Loucy (cell line): ENCODE results near the gene MEIOSIN.
"Not testable (repeated sequence)": the region's sequence is repeated elsewhere in the genome, so short reads cannot be mapped to it uniquely, and the experiment has no call there.

Experiments
- H2AFZ ChIP-seq: fragments of 200-600 bp; sonication (generic); 2 replicates; pipeline ENCODE4 v1.6.0; 2016; ENCODE audit warnings: antibody characterized with exemption, mild to moderate bottlenecking, low read length, moderate library complexity
- H3F3A ChIP-seq: fragments of 200-600 bp; 2 replicates; pipeline ENCODE4 v1.6.0; 2016; ENCODE audit warnings: antibody characterized with exemption, low read depth, mild to moderate bottlenecking
- H3K27me3 ChIP-seq: fragments of 200-600 bp; sonication (generic); 2 replicates; pipeline ENCODE4 v1.6.1; 2014; ENCODE audit warnings: low read length, mild to moderate bottlenecking; ENCODE audit not compliant: insufficient read depth, poor library complexity, severe bottlenecking
- H3K36me3 ChIP-seq: fragments of 200-600 bp; sonication (generic); 2 replicates; pipeline ENCODE4 v1.6.1; 2016; ENCODE audit warnings: low read length; ENCODE audit not compliant: insufficient read depth
- H3K4me1 ChIP-seq: fragments of 200-600 bp; sonication (generic); 2 replicates; pipeline ENCODE4 v1.5.1; 2014; ENCODE audit warnings: low read length, mild to moderate bottlenecking; ENCODE audit not compliant: insufficient read depth, poor library complexity, severe bottlenecking
- H3K4me2 ChIP-seq: fragments of 200-600 bp; sonication (generic); 2 replicates; pipeline ENCODE4 v1.6.0; 2014; ENCODE audit warnings: antibody characterized with exemption, low read length, low read depth, mild to moderate bottlenecking; ENCODE audit not compliant: poor library complexity, severe bottlenecking
- H3K4me3 ChIP-seq: fragments of 200-600 bp; sonication (generic); 2 replicates; pipeline ENCODE4 v1.5.1; 2014; ENCODE audit warnings: low read length, mild to moderate bottlenecking, mixed read lengths; ENCODE audit not compliant: poor library complexity, severe bottlenecking
- H3K79me2 ChIP-seq: fragments of 200-600 bp; sonication (generic); 2 replicates; pipeline ENCODE4 v1.6.1; 2014; ENCODE audit warnings: low read length; ENCODE audit not compliant: insufficient read depth
- H3K9ac ChIP-seq: fragments of 200-600 bp; sonication (generic); 2 replicates; pipeline ENCODE4 v1.6.0; 2014; ENCODE audit warnings: mild to moderate bottlenecking, low read depth, low read length, moderate library complexity; ENCODE audit not compliant: poor library complexity, severe bottlenecking
- H3K9me2 ChIP-seq: fragments of 200-600 bp; sonication (generic); replicated peaks from 2 replicates; pipeline ENCODE4 v1.6.1; 2016; ENCODE audit warnings: low read depth, low read length, mixed read lengths
- H3K9me3 ChIP-seq: fragments of 200-600 bp; sonication (generic); 2 replicates; pipeline ENCODE4 v1.6.1; 2014; ENCODE audit warnings: mild to moderate bottlenecking, antibody characterized with exemption, low read length, low read depth; ENCODE audit not compliant: insufficient read depth
- H4K20me1 ChIP-seq: fragments of 200-600 bp; sonication (generic); 2 replicates; pipeline ENCODE4 v1.6.0; 2014; ENCODE audit warnings: antibody characterized with exemption, low read length, mild to moderate bottlenecking; ENCODE audit not compliant: insufficient read depth, poor library complexity, severe bottlenecking
- EZH2phosphoT487 ChIP-seq: fragments of 200-600 bp; IDR thresholded peaks from 2 replicates; pipeline ENCODE4 v1.6.1; 2018; ENCODE audit warnings: antibody characterized with exemption, mild to moderate bottlenecking, moderate library complexity, borderline replicate concordance
- TF ChIP-seq, protein P1 (sequence below): fragments of 200-600 bp; sonication (generic); conservative IDR thresholded peaks from 2 replicates; pipeline ENCODE4 v1.5.1; 2014; ENCODE audit warnings: mild to moderate bottlenecking, antibody characterized with exemption, low read length

Gene MEIOSIN

DNA sequence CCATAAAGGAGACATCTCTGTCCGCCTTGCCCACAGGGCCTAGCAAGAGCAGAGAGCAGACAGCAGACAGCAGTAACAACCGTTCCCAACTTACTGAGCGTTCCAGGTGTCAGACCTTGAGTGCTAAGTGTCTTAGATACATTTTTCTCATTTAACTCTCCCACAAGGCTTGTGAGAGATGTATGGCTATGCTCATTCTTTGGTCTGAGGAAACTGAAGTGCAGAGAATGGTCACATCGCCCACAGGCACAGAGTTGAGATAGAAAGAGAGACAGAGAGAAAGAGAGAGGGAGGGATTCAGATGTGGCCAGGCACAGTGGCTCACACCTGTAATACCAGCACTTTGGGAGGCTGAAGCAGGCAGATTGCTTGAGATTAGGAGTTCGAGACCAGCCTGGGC is 14.3 kb downstream of the MEIOSIN start:
- H2AFZ ChIP-seq: no peak overlapping the region
- H3K9me3 ChIP-seq: no peaks in the 10 kb centered on the region
- H3K9me2 ChIP-seq: no peaks in the 10 kb centered on the region
- no peaks in the 10 kb centered on the region for H3K4me1 ChIP-seq
- no peak overlapping the region for H3K4me3 ChIP-seq
- H3K9ac ChIP-seq: no peak overlapping the region
- H3K27me3 ChIP-seq: no peaks in the 10 kb centered on the region
- H4K20me1 ChIP-seq: no peaks in the 10 kb centered on the region
- H3F3A ChIP-seq: no peaks in the 10 kb centered on the region
- H3K36me3 ChIP-seq: no peaks in the 10 kb centered on the region
- no peak overlapping the region for H3K4me2 ChIP-seq
- H3K79me2 ChIP-seq: no peaks in the 10 kb centered on the region
- TF ChIP-seq, protein P1, sequence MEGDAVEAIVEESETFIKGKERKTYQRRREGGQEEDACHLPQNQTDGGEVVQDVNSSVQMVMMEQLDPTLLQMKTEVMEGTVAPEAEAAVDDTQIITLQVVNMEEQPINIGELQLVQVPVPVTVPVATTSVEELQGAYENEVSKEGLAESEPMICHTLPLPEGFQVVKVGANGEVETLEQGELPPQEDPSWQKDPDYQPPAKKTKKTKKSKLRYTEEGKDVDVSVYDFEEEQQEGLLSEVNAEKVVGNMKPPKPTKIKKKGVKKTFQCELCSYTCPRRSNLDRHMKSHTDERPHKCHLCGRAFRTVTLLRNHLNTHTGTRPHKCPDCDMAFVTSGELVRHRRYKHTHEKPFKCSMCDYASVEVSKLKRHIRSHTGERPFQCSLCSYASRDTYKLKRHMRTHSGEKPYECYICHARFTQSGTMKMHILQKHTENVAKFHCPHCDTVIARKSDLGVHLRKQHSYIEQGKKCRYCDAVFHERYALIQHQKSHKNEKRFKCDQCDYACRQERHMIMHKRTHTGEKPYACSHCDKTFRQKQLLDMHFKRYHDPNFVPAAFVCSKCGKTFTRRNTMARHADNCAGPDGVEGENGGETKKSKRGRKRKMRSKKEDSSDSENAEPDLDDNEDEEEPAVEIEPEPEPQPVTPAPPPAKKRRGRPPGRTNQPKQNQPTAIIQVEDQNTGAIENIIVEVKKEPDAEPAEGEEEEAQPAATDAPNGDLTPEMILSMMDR: no peak
- TF ChIP-seq EZH2phosphoT487: no peak

DNA sequence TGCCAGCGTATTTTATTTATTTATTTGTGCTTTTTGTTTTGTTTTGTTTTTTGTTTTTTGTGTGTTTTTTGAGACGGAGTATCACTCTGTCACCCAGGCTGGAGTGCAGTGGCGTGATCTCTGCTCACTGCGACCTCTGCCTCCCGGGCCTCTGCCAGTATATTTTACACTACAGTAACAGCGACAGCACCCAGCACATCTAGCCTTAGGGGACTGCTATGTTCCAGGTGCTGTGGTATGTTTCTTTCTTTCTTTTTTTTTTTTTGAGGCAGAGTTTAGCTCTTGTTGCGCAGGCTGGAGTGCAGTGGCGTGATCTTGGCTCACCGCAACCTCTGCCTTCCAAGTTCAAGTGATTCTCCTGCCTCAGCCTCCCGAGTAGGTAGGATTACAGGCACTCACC is 18.2 kb downstream of the MEIOSIN start:
- not testable (repeated sequence) for H3K9me2 ChIP-seq, H3K9me3 ChIP-seq, H4K20me1 ChIP-seq, H3K4me2 ChIP-seq, H3F3A ChIP-seq, H3K27me3 ChIP-seq, H3K4me1 ChIP-seq, H3K4me3 ChIP-seq, H2AFZ ChIP-seq, H3K36me3 ChIP-seq, H3K9ac ChIP-seq, H3K79me2 ChIP-seq

GRCh38 chr19:45752639-45753038 is 19.4 kb downstream of the MEIOSIN start:
- Histone ChIP-seq H3K9me2 (no peaks in the 10 kb centered on the region), H3K36me3 (no peaks in the 10 kb centered on the region), H3F3A (no peaks in the 10 kb centered on the region), H3K9me3 (no peaks in the 10 kb centered on the region), H4K20me1 (no peaks in the 10 kb centered on the region), H2AFZ (no peak overlapping the region), H3K4me1 (no peaks in the 10 kb centered on the region), H3K4me3 (no peak overlapping the region), H3K27me3 (no peaks in the 10 kb centered on the region), H3K4me2 (no peak overlapping the region), H3K9ac (no peak overlapping the region), H3K79me2 (no peaks in the 10 kb centered on the region)
- TF ChIP-seq EZH2phosphoT487: no peak
- TF ChIP-seq, protein P1: no peak

DNA sequence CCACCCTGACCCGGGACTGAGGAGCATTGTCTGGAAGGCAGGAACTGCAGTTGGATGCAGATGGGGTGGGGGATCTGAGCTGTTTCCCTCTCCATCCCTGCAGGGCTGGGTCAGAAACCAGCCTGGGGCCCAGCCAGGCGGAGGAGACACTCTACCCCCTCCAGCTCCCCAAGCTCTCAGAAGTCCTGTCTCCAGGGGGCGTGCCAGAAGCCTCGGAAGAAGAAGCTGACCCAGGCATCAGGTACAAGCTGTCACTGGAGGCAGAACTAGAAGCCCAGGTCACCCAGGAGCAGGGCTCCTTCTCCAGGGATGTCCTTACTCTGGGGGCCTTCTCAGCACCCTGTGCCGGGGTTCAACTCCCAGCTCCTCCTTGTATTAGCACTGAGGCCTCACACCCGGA is 20.3 kb downstream of the MEIOSIN start:
- TF ChIP-seq EZH2phosphoT487: no peak
- TF ChIP-seq, protein P1: no peak
- no peak overlapping the region for H3K9ac ChIP-seq
- H3K79me2 ChIP-seq: no peaks in the 10 kb centered on the region
- H3K4me2 ChIP-seq: no peak overlapping the region
- H3F3A ChIP-seq: no peaks in the 10 kb centered on the region
- H2AFZ ChIP-seq: no peak overlapping the region
- H3K27me3 ChIP-seq: no peaks in the 10 kb centered on the region
- H4K20me1 ChIP-seq: no peaks in the 10 kb centered on the region
- no peaks in the 10 kb centered on the region for H3K9me2 ChIP-seq
- no peaks in the 10 kb centered on the region for H3K4me1 ChIP-seq
- no peaks in the 10 kb centered on the region for H3K36me3 ChIP-seq
- no peaks in the 10 kb centered on the region for H3K9me3 ChIP-seq
- H3K4me3 ChIP-seq: no peak overlapping the region
